GM12878 (cell line): ENCODE measurements around the gene FXYD7. TPM values are rescaled to one million over a fixed set of nuclear protein-coding genes. Genes with fewer than 3 reads are reported as not detected.

Experiments used
- ATAC-seq: fragments of 200-7000 bp; cut with Tn5 transposase; 3 replicates; pipeline ENCODE4 v1.9.1; 2020; ENCODE audit warnings: mild to moderate bottlenecking, moderate library complexity
- BruUV-seq: library from RNA; stranded (reverse); fragments of 400-500 nt; replicated peaks from 2 replicates; lab custom pipeline; 2021; lab: Mats Ljungman, UMichigan
- CTCF ChIA-PET: fragments of 300-600 bp; sonication (Branson Sonifier 250); formaldehyde crosslinking; extraction: SDS; loops from one replicate; lab custom pipeline; 2021; ENCODE audit warnings: inconsistent platforms; lab: Yijun Ruan, JAX
- POLR2A ChIA-PET: fragments of 350-600 bp; formaldehyde crosslinking; extraction: SDS; loops from one replicate; lab custom pipeline; 2021; ENCODE audit warnings: inconsistent platforms; lab: Charles Lee
- RAD21 ChIA-PET: fragments of 300-600 bp; sonication (Branson Sonifier 250); formaldehyde crosslinking; loops from one replicate; lab custom pipeline; 2023; ENCODE audit warnings: antibody characterized with exemption; ENCODE audit not compliant: unreplicated experiment; lab: Charles Lee
- SMC1A ChIA-PET: fragments of 300-600 bp; sonication (Branson Sonifier 250); formaldehyde crosslinking; loops from one replicate; lab custom pipeline; 2023; ENCODE audit not compliant: unreplicated experiment, uncharacterized antibody; lab: Charles Lee
- DNase-seq: peaks from one replicate; pipeline ENCODE4 v3.0.0-alpha.2; 2011; ENCODE audit warnings: low read depth, low spot score
- FAIRE-seq: peaks from 3 replicates; lab custom pipeline; 2011; peaks lifted over from hg19 to GRCh38; lab: Jason Lieb, UNC
- H2AFZ ChIP-seq: 2 replicates; pipeline ENCODE4 v1.6.0; 2011; ENCODE audit warnings: low read depth, low read length, control low read depth; ENCODE audit not compliant: control insufficient read depth
- H3K27ac ChIP-seq: 2 replicates; pipeline ENCODE4 v1.5.1; 2011; ENCODE audit warnings: control low read depth; ENCODE audit not compliant: control insufficient read depth, insufficient read depth
- H3K27me3 ChIP-seq, 2 experiments: replicated peaks in 1 of 2; 2 replicates each; pipeline versions ENCODE4 v1.6.0 to v1.6.1; 2011; ENCODE audit warnings: low read length in 1 of 2; ENCODE audit not compliant: control insufficient read depth in 2 of 2, insufficient read depth in 2 of 2
- H3K36me3 ChIP-seq, 2 experiments: 2 replicates each; pipeline ENCODE4 v1.5.1; 2011; ENCODE audit warnings: low read length in 1 of 2; ENCODE audit not compliant: control insufficient read depth in 2 of 2, insufficient read depth in 2 of 2
- H3K4me1 ChIP-seq: 2 replicates; pipeline ENCODE4 v1.6.1; 2011; ENCODE audit warnings: mild to moderate bottlenecking, low read length, moderate library complexity, mixed read lengths; ENCODE audit not compliant: control insufficient read depth, insufficient read depth
- H3K4me2 ChIP-seq: 2 replicates; pipeline ENCODE4 v1.6.0; 2011; ENCODE audit warnings: control low read depth; ENCODE audit not compliant: control insufficient read depth, insufficient read depth
- H3K4me3 ChIP-seq: fragments of 200-600 bp; sonication (generic); 2 replicates; pipeline ENCODE4 v1.5.1; 2016
- H3K79me2 ChIP-seq: 2 replicates; pipeline ENCODE4 v1.6.0; 2011; ENCODE audit warnings: low read length; ENCODE audit not compliant: control insufficient read depth, insufficient read depth
- H3K9ac ChIP-seq: 2 replicates; pipeline ENCODE4 v1.8.0; 2011; ENCODE audit warnings: low read length, control low read depth, mixed read lengths; ENCODE audit not compliant: control insufficient read depth, insufficient read depth
- H3K9me3 ChIP-seq: replicated peaks from 3 replicates; pipeline ENCODE4 v1.5.1; 2011; ENCODE audit warnings: mild to moderate bottlenecking, low read length; ENCODE audit not compliant: control insufficient read depth, insufficient read depth
- H4K20me1 ChIP-seq: 2 replicates; pipeline ENCODE4 v1.6.0; 2011; ENCODE audit not compliant: control insufficient read depth, insufficient read depth
- EGR1 ChIP-seq, 2 experiments: IDR thresholded peaks; 1 replicate in 1 of 2; 2 replicates in 1 of 2; pipeline ENCODE4 v1.6.1; 2011 to 2012; ENCODE audit warnings: low read depth in 2 of 2, low read length in 2 of 2, borderline replicate concordance in 1 of 2, mild to moderate bottlenecking in 1 of 2, moderate library complexity in 1 of 2
- ELK1 ChIP-seq: IDR thresholded peaks from 2 replicates; pipeline ENCODE4 v1.6.1; 2012; ENCODE audit warnings: low read depth, low read length, improper control_type of control experiment
- IKZF2 ChIP-seq, 2 experiments: fragments of 450-650 bp; IDR thresholded peaks; 2 replicates each; pipeline ENCODE4 v1.6.1; 2017; ENCODE audit warnings: mild to moderate bottlenecking in 2 of 2, moderate library complexity in 2 of 2
- MAX ChIP-seq: IDR thresholded peaks from 2 replicates; pipeline ENCODE4 v1.6.1; 2012; ENCODE audit warnings: low read depth, low read length, improper control_type of control experiment
- WGBS: methylation state at CpG from one replicate; pipeline ENCODE4 v1.1.6; 2016; ENCODE audit warnings: low lambda C conversion rate; ENCODE audit not compliant: insufficient replicate concordance, insufficient coverage; ENCODE audit errors: missing lambda C conversion rate; 5-methylcytosine and 5-hydroxymethylcytosine counted together
- in situ Hi-C: fragments of 300-500 bp; cut with MboI; formaldehyde crosslinking; loops from 9 replicates; pipeline ENCODE4 v1.14.3; 2018; ENCODE audit warnings: mixed read lengths
- intact Hi-C: fragments of 100-400 bp; cut with micrococcal nuclease; formaldehyde crosslinking; loops from one replicate; pipeline ENCODE4 v1.14.2; 2022; ENCODE audit not compliant: unreplicated experiment
- polyA plus RNA-seq, 11 experiments: library from polyadenylated mRNA; depleted of rRNA in 4 of 11; unstranded in 6 of 11; stranded (reverse) in 5 of 11; fragments of >200 nt; fragmentation: Nextera tagmentation in 4 of 11; fragmentation: Illumina TruSeq in 1 of 11; extraction: Ambion mirVana in 4 of 11; extraction: Trizol in 1 of 11; gene quantifications; 1 replicate in 1 of 11; 2 replicates in 10 of 11; pipeline versions ENCODE4 v1.2.1 to v1.2.3, GENCODE V29; 2011 to 2016; ENCODE audit warnings: inconsistent platforms in 2 of 11, missing spikeins in 2 of 11, low read depth in 1 of 11
- total RNA-seq, 4 experiments: library from RNA; depleted of rRNA in 3 of 4; stranded (reverse); fragments of >200 nt in 3 of 4; fragmentation: Illumina TruSeq in 1 of 4; extraction: Trizol in 1 of 4; gene quantifications; 2 replicates each; pipeline versions ENCODE4 v1.2.1 to v1.2.3, GENCODE V29; 2013 to 2021

FXYD7 gene
- total and polyA plus RNA-seq, 10 of the 15 experiments (the other 5 are each of a cell fraction or from before 2014, with no cell fraction given) = 0.07 to 0.28 (median 0.12) TPM; not detected in 7

GRCh38 chr19:35105411-35106290 lies 37.4 kb upstream of the FXYD7 start:
- H3K9ac ChIP-seq = no peak overlapping the region
- H3K79me2 ChIP-seq = no peaks in the 10 kb centered on the region
- no peak for TF ChIP-seq IKZF2 (IDR thresholded peaks at IDR 0.05)
- TF ChIP-seq ELK1 = no peak
- no peak for TF ChIP-seq EGR1 (IDR thresholded peaks at IDR 0.05; ENCODE audit: borderline replicate concordance in 1 of 2, low read depth in 2 of 2, low read length in 2 of 2)
- no peak for TF ChIP-seq MAX
- DNase-seq (no peak), ATAC-seq (no peak), FAIRE-seq (peak; percentile 27)
- RAD21 ChIA-PET = no interaction called here
- CTCF ChIA-PET = no interaction called here
- H3K9me3 ChIP-seq = no peaks in the 10 kb centered on the region; the same call in 2 of the 3 replicates
- H3K4me2 ChIP-seq = no peak overlapping the region
- SMC1A ChIA-PET = interaction anchor here (1.2 kb wide), 1 partner anchor 30 kb away, joined by 3 read pairs; no protein-coding TSS in a partner anchor
- POLR2A ChIA-PET = no interaction called here
- no peak overlapping the region for H2AFZ ChIP-seq
- no peak overlapping the region for H3K27ac ChIP-seq
- in situ Hi-C loops (no loop called here), intact Hi-C loops (no loop called here)
- 84% methylated on average over 30 of the region's 30 CpGs for WGBS
- no peaks in the 10 kb centered on the region for H3K4me1 ChIP-seq
- no peaks in the 10 kb centered on the region for H4K20me1 ChIP-seq
- H3K27me3 ChIP-seq = peaks cover 0 to 2% of the 10 kb centered on the region in 2 experiments; a peak in 1 of 4 replicates
- BruUV-seq = no TSS peak
- no peak overlapping the region for H3K4me3 ChIP-seq
- no peaks in the 10 kb centered on the region for H3K36me3 ChIP-seq
